Panc1 (cell line): ENCODE results near the gene LHFPL5.

Experiments
- POLR2AphosphoS5 ChIP-seq: IDR thresholded peaks from 2 replicates; pipeline ENCODE4 v1.6.1; 2012; ENCODE audit warnings: mild to moderate bottlenecking, low read depth, low read length, moderate library complexity
- SIN3A ChIP-seq: IDR thresholded peaks from 2 replicates; pipeline ENCODE4 v1.6.1; 2012; ENCODE audit warnings: low read depth, mild to moderate bottlenecking, low read length, moderate library complexity, borderline replicate concordance; ENCODE audit not compliant: insufficient read depth
- TCF7L2 ChIP-seq: IDR thresholded peaks from 2 replicates; pipeline ENCODE4 v1.6.1; 2011; ENCODE audit warnings: mild to moderate bottlenecking, low read depth, low read length, inconsistent platforms
- TF ChIP-seq, protein P1 (sequence below): fragments of 450-650 bp; IDR thresholded peaks from 2 replicates; pipeline ENCODE4 v1.5.1; 2017; ENCODE audit warnings: mild to moderate bottlenecking
- TF ChIP-seq, protein P2 (sequence below), 2 experiments: IDR thresholded peaks; 2 replicates each; pipeline ENCODE4 v1.6.1; 2011 to 2012; ENCODE audit warnings: low read depth in 2 of 2, control low read depth in 1 of 2, low read length in 1 of 2, mild to moderate bottlenecking in 1 of 2, moderate library complexity in 1 of 2; ENCODE audit not compliant: insufficient read depth in 1 of 2

DNA sequence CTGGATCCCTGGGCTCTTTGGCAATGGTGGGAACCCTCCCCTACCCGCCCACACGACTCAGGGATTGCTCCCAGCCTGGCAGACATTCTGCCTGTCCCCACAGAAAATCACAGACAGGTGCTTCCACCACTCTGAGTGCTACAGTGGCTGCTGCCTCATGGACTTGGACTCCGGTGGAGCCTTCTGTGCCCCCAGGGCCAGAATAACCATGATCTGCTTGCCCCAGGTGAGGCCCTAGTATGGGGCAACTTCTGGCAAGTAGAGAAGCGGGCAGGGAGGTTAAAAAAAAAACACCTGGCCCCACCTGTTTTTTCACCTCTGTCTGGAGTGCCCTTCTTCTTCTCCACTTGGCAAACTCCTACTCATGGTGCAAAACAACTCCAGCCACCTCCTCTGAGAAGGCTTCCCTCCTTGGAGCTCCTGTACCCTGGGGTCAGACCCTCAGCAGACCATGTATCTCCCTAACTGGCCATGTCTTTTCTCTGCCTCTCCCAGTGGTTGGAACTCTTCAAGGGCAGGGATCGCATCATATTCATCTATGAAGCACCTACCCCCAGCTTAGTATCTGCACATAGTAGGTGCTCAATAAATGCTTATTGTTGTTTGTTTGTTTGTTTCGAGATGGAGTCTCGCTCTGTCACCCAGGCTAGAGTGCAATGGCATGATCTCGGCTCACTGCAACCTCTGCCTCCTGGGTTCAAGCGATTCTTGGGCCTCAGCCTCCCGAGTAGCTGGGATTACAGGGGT, 27.6 kb upstream of the LHFPL5 start:
- TF ChIP-seq SIN3A, result no peak
- TF ChIP-seq, protein P1, sequence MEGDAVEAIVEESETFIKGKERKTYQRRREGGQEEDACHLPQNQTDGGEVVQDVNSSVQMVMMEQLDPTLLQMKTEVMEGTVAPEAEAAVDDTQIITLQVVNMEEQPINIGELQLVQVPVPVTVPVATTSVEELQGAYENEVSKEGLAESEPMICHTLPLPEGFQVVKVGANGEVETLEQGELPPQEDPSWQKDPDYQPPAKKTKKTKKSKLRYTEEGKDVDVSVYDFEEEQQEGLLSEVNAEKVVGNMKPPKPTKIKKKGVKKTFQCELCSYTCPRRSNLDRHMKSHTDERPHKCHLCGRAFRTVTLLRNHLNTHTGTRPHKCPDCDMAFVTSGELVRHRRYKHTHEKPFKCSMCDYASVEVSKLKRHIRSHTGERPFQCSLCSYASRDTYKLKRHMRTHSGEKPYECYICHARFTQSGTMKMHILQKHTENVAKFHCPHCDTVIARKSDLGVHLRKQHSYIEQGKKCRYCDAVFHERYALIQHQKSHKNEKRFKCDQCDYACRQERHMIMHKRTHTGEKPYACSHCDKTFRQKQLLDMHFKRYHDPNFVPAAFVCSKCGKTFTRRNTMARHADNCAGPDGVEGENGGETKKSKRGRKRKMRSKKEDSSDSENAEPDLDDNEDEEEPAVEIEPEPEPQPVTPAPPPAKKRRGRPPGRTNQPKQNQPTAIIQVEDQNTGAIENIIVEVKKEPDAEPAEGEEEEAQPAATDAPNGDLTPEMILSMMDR, result no peak
- TF ChIP-seq POLR2AphosphoS5, result no peak
- TF ChIP-seq, protein P2, sequence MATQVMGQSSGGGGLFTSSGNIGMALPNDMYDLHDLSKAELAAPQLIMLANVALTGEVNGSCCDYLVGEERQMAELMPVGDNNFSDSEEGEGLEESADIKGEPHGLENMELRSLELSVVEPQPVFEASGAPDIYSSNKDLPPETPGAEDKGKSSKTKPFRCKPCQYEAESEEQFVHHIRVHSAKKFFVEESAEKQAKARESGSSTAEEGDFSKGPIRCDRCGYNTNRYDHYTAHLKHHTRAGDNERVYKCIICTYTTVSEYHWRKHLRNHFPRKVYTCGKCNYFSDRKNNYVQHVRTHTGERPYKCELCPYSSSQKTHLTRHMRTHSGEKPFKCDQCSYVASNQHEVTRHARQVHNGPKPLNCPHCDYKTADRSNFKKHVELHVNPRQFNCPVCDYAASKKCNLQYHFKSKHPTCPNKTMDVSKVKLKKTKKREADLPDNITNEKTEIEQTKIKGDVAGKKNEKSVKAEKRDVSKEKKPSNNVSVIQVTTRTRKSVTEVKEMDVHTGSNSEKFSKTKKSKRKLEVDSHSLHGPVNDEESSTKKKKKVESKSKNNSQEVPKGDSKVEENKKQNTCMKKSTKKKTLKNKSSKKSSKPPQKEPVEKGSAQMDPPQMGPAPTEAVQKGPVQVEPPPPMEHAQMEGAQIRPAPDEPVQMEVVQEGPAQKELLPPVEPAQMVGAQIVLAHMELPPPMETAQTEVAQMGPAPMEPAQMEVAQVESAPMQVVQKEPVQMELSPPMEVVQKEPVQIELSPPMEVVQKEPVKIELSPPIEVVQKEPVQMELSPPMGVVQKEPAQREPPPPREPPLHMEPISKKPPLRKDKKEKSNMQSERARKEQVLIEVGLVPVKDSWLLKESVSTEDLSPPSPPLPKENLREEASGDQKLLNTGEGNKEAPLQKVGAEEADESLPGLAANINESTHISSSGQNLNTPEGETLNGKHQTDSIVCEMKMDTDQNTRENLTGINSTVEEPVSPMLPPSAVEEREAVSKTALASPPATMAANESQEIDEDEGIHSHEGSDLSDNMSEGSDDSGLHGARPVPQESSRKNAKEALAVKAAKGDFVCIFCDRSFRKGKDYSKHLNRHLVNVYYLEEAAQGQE (IDR thresholded peaks at IDR 0.05; ENCODE audit: insufficient read depth in 1 of 2, low read depth in 2 of 2, low read length in 1 of 2), result no peak
- TF ChIP-seq TCF7L2, result no peak
